ENCODE measurements around the gene AIF1.

DNA sequence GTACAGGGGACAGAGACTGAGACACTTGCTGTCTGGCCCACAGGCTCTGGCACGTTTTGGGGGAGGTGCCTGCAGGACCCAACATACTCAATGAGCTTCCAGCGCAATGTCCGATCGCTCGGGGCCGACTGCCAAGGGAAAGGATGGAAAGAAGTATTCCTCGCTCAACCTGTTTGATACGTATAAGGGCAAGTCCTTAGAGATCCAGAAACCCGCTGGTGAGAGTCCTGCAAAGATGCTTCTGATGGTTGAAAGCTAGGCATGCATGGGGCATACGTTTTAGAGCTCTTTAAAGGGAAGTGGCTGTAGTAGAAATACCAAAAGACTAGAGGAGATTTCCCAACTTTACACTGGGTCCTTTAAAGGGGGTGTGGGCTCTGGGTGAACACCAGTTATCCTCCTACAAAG lies 7.7 kb downstream of the AIF1 start:
- TF ChIP-seq CTCF (IDR thresholded peaks at IDR 0.05; ENCODE audit: low read depth, low read length, poor library complexity, severe bottlenecking) (no peak), EZH2phosphoT487 (IDR thresholded peaks at IDR 0.05; ENCODE audit: borderline replicate concordance, low read length) (no peak)

Data from DOHH2 (cell line).